Endothelial cell of umbilical vein (primary cell): ENCODE results near the gene RPH3AL.

ENCODE experiments used
- CTCF ChIP-seq, 2 donors: IDR thresholded peaks; 1 replicate in 1 of 2; 2 replicates in 1 of 2; pipeline ENCODE4 v1.5.1; 2011; ENCODE audit warnings: low read length in 2 of 2, mild to moderate bottlenecking in 2 of 2, moderate library complexity in 2 of 2, control low read depth in 1 of 2, inconsistent platforms in 1 of 2, low read depth in 1 of 2; ENCODE audit not compliant: insufficient read depth in 1 of 2; ENCODE audit errors: extremely low read depth in 1 of 2
- EZH2 ChIP-seq: IDR thresholded peaks from 2 replicates; pipeline ENCODE4 v1.6.1; 2012; ENCODE audit warnings: borderline replicate concordance, low read depth, mild to moderate bottlenecking, moderate library complexity, low read length, inconsistent platforms; ENCODE audit not compliant: severe bottlenecking
- MAX ChIP-seq: IDR thresholded peaks from 2 replicates; pipeline ENCODE4 v1.6.1; 2011; ENCODE audit not compliant: insufficient read depth, insufficient read length
- POLR2A ChIP-seq: IDR thresholded peaks from 2 replicates; pipeline ENCODE4 v1.6.1; 2012; ENCODE audit warnings: low read depth, mild to moderate bottlenecking, control low read depth, low read length

- TF ChIP-seq CTCF (IDR thresholded peaks at IDR 0.05; ENCODE audit: extremely low read depth in 1 of 2, insufficient read depth in 1 of 2, low read depth in 1 of 2, low read length in 2 of 2) (no peak), MAX (no peak), EZH2 (no peak), POLR2A (no peak)
Observed at GRCh38 chr17:260944-261343, 91.7 kb downstream of the RPH3AL start.
